Measurements from ENCODE around the gene RAPGEF4.

The RAPGEF4 gene

DNA sequence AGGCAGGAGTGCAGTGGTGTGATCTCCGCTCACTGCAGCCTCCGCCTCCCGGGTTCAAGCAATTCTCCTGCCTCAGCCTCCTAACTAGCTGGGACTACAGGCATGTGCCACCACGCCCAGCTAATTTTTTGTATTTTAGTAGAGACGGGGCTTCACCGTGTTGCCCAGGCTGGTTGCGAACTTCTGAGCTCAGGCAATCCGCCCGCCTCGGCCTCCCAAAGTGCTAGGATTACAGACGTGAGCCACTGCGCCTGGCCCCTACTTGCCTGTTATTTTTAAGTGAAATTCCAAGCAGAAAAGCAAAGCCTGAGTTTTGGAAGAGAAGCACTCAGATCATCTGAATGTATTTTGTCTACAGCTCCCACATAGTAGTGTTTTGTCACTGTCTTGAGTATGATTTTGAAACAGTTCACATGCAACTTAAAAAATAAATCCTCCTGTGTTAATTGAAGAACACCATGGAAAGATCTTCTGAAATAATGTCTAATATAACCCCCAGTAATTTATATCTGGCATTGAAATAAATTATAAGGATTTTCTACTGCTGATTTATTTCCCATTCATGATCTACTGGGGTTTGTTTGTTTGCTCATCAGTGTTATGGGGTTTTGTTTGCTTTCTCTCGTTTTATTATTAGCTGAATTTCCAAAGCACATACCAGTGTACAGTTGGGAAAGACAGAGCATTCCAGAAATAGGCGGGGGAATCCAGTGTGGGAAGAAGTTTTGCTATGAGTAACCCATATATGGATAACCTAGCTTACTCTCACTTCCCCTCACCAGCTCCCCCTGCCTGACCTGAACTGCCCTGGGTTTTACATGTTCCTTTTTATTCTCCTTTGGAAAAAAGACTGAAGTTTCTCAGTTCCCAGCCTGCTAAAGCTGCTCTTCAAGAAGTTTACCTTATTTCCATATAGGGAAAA is 259.9 kb downstream of the RAPGEF4 start:
- Mint-ChIP-seq H3K27ac (no peak overlapping the region), H3K36me3 (ENCODE audit: low read depth) (no peaks in the 10 kb centered on the region), H3K9me3 (no peaks in the 10 kb centered on the region), H3K4me3 (no peak overlapping the region), H3K27me3 (ENCODE audit: low read depth) (peaks cover 10% of the 10 kb centered on the region), H3K4me1 (ENCODE audit: low read depth) (no peaks in the 10 kb centered on the region)
- DNase-seq (ENCODE audit: low spot score): no peak

DNA sequence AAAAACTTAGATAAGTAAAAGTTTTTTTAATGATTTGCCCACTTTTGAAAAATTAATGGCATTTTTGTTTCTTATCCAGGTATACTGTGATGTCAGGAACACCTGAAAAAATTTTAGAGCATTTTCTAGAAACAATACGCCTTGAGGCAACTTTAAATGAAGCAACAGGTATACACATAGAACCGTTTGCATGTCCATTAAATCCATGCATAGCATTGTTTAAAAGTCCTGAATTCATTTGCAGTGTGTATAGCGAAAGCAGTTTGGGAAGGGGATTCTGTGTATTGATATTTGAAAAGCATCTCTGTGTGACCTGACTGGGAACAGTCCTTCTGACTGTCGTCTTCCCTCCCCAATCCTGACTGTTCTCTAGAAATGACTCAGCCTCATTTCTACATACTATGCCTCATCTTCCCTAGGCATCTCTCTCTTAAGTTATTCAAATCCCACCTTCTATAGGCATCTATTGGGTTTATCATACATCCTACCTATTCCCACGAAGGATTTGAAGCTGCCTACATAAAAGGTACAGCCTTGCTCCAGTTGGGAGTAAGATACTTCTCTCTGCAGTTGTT is 260.8 kb downstream of the RAPGEF4 start:
- H3K36me3 Mint-ChIP-seq (ENCODE audit: low read depth): no peaks in the 10 kb centered on the region
- no peak overlapping the region for H3K4me3 Mint-ChIP-seq
- peaks cover 10% of the 10 kb centered on the region for H3K27me3 Mint-ChIP-seq (ENCODE audit: low read depth)
- no peak for DNase-seq (ENCODE audit: low spot score)
- H3K9me3 Mint-ChIP-seq: no peaks in the 10 kb centered on the region
- H3K4me1 Mint-ChIP-seq (ENCODE audit: low read depth): no peaks in the 10 kb centered on the region
- H3K27ac Mint-ChIP-seq: no peak overlapping the region

DNA sequence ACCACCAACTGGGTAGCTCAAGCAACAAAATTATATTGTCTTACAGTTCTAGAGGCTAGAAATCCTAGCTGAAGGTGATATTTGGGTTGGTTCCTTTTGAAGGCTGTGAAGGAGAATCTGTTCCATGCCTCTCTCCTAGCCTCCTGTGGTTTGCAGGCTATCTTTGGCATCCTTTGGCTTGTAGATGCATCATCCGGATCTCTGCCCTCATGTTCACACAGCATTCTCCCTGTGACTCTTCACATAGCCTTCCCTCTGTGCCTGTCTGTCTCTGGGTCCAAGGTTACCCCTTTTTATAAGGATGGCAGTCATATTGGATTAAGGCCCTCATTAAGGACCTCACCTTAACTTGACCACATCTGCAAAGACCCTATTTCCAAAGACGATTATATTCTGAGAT is 261.4 kb downstream of the RAPGEF4 start:
- H3K36me3 Mint-ChIP-seq (ENCODE audit: low read depth): no peaks in the 10 kb centered on the region
- H3K9me3 Mint-ChIP-seq: no peaks in the 10 kb centered on the region
- H3K27me3 Mint-ChIP-seq (ENCODE audit: low read depth): peaks cover 10% of the 10 kb centered on the region
- H3K27ac Mint-ChIP-seq: no peak overlapping the region
- no peak overlapping the region for H3K4me3 Mint-ChIP-seq
- DNase-seq (ENCODE audit: low spot score): no peak
- H3K4me1 Mint-ChIP-seq (ENCODE audit: low read depth): no peaks in the 10 kb centered on the region

- Mint-ChIP-seq H3K27ac (no peak overlapping the region), H3K4me3 (no peak overlapping the region), H3K9me3 (no peaks in the 10 kb centered on the region), H3K4me1 (ENCODE audit: low read depth) (no peaks in the 10 kb centered on the region), H3K36me3 (ENCODE audit: low read depth) (no peaks in the 10 kb centered on the region), H3K27me3 (ENCODE audit: low read depth) (peaks cover 10% of the 10 kb centered on the region)
- no peak for DNase-seq (ENCODE audit: low spot score)
Observed at GRCh38 chr2:172998547-172999272, 263.1 kb downstream of the RAPGEF4 start.

DNA sequence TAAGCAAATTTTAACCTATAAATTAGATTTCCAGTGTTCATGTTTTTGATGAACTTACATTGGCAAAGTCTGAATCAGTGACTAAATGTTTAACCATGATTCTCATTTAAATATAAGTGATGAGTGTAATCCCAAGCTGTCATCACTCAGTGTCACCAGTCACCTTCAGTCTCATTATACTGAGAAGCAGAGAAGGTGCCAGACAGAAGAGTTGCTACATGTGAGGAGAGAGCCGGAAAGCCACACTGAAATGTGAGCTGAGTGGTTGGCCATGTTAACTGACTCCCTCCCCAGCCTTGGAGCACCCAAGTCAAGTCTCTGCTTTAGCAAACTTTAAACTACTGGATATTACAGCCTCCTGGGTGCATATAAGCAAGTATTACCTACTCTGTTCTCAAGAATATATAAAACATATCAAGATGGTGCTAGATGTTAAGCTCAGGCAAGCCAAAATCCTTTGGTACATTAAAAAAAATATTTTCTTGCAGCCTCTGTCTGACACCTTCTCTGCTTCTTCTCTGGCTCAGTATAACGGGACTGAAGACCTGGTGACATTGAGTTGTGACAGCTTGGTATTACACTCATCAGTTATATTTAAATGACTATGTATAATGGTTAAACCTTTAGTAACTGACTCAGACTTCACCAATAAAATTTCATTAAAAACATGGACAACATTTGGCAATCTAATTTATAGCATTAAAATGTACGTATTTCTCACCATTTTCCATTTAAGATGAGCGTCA is 264.2 kb downstream of the RAPGEF4 start:
- no peak for DNase-seq (ENCODE audit: low spot score)
- Mint-ChIP-seq H3K27ac (no peak overlapping the region), H3K9me3 (no peaks in the 10 kb centered on the region), H3K27me3 (ENCODE audit: low read depth) (peaks cover 10% of the 10 kb centered on the region), H3K4me1 (ENCODE audit: low read depth) (no peaks in the 10 kb centered on the region), H3K36me3 (ENCODE audit: low read depth) (no peaks in the 10 kb centered on the region), H3K4me3 (no peak overlapping the region)

DNA sequence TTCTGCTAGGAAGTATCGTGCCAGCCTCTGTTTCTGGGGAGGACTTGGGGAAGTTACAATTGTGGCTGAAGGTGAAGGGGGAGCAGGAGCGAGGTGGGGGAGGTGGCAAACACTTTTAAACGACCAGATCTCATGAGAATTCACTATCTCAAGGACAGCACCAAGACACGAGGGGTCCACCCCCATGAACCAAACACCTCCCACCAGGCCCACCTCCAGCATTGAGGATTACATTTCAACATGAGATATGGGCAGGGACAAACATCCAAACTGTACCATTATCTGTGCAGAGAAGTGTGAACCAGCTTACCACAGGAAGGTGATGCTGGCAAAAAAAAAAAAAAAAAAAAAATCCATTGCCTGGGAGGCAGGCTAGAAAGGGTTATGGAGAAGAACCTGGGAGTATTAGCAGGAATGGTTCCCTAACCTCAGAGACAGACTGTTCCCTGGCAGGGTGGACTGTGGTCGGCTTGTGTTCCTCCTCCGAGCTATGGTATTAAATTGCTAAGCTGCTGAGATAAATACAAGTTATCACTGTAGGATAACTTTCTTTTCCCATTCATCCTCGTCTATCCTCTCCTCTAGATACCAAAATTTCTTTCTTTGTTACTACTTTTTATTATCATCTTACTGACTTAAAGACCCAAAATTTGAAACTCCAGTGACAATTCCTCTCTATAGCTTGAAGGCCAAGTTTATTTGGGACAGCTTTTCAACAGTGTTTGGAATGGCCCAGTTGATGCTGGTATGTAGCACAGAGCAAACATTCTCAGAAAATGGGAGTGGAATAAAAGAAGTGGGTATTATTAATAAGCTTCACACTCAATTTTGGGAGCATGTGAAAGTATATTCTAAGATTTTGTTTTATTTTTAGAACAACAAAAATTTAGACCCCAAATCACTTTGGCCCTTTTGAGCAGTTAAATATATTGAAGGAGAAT is 266.3 kb downstream of the RAPGEF4 start:
- no peaks in the 10 kb centered on the region for H3K4me1 Mint-ChIP-seq (ENCODE audit: low read depth)
- peaks cover 12% of the 10 kb centered on the region for H3K27me3 Mint-ChIP-seq (ENCODE audit: low read depth)
- H3K4me3 Mint-ChIP-seq: no peak overlapping the region
- no peak overlapping the region for H3K27ac Mint-ChIP-seq
- no peaks in the 10 kb centered on the region for H3K36me3 Mint-ChIP-seq (ENCODE audit: low read depth)
- DNase-seq (ENCODE audit: low spot score): no peak
- no peaks in the 10 kb centered on the region for H3K9me3 Mint-ChIP-seq

GRCh38 chr2:173002751-173003541 is 267.3 kb downstream of the RAPGEF4 start:
- H3K27me3 Mint-ChIP-seq (ENCODE audit: low read depth): peaks cover 7% of the 10 kb centered on the region

DNA sequence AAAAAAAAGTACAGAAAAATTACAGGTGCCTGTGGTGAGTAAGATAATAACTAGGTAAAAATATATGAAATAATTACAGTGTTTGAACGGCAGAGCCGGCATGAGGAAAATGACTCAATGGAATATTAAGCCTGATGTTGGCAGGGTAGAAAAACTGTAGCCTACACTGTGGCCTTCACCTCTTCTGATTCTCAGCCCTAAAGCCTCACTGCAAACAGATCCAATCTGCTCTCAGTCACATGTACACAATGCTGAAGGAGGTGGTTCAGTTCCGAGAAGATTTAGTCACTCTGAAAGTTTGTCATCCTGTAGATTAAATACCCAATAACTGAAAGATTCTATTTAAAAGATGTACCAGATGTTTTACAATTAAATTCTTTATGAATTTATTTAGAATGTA is 273.1 kb downstream of the RAPGEF4 start:
- Mint-ChIP-seq H3K27ac (no peak overlapping the region), H3K4me3 (no peak overlapping the region), H3K4me1 (ENCODE audit: low read depth) (no peaks in the 10 kb centered on the region), H3K27me3 (ENCODE audit: low read depth) (peaks cover 8% of the 10 kb centered on the region), H3K36me3 (ENCODE audit: low read depth) (no peaks in the 10 kb centered on the region), H3K9me3 (no peaks in the 10 kb centered on the region)
- DNase-seq (ENCODE audit: low spot score): no peak

More at GRCh38 chr2:173002751-173003541, 267.3 kb downstream of the RAPGEF4 start:
- Mint-ChIP-seq H3K36me3 (ENCODE audit: low read depth) (no peaks in the 10 kb centered on the region), H3K4me3 (no peak overlapping the region), H3K27ac (no peak overlapping the region), H3K4me1 (ENCODE audit: low read depth) (no peaks in the 10 kb centered on the region), H3K9me3 (no peaks in the 10 kb centered on the region)
- no peak for DNase-seq (ENCODE audit: low spot score)

- Mint-ChIP-seq H3K36me3 (ENCODE audit: low read depth) (no peaks in the 10 kb centered on the region), H3K27ac (no peak overlapping the region), H3K4me1 (ENCODE audit: low read depth) (no peaks in the 10 kb centered on the region), H3K9me3 (no peaks in the 10 kb centered on the region), H3K4me3 (no peak overlapping the region), H3K27me3 (ENCODE audit: low read depth) (peaks cover 8% of the 10 kb centered on the region)
- DNase-seq (ENCODE audit: low spot score): no peak
Observed at GRCh38 chr2:173010233-173010632, 274.6 kb downstream of the RAPGEF4 start.

DNA sequence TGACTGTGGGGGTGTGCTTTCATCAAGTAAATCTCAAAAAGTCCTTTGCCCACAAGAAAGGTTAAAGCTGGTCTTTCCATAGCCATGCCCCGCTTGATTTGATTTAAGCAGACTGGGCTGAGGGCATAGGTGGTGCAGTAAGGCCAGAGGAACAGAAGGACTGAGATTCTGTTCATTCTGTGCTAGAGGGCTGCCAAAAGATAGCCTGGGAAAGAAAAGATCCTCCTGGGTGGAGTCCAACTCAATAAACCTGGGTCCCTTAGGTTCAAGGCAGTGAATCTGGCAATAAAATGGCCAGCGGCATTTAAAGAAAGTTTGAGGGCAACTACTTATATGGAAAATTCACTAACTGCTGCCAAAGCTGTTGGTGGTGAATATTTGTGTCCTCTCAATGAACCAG is 280.8 kb downstream of the RAPGEF4 start:
- no peak overlapping the region for H3K27ac Mint-ChIP-seq
- no peaks in the 10 kb centered on the region for H3K9me3 Mint-ChIP-seq
- H3K4me1 Mint-ChIP-seq (ENCODE audit: low read depth): no peaks in the 10 kb centered on the region
- no peak for DNase-seq (ENCODE audit: low spot score)
- no peaks in the 10 kb centered on the region for H3K36me3 Mint-ChIP-seq (ENCODE audit: low read depth)
- H3K4me3 Mint-ChIP-seq: no peak overlapping the region
- H3K27me3 Mint-ChIP-seq (ENCODE audit: low read depth): peaks cover 10% of the 10 kb centered on the region

- no peak for DNase-seq (ENCODE audit: low spot score)
- no peak overlapping the region for H3K4me3 Mint-ChIP-seq
- no peak overlapping the region for H3K27ac Mint-ChIP-seq
- no peaks in the 10 kb centered on the region for H3K36me3 Mint-ChIP-seq (ENCODE audit: low read depth)
- H3K27me3 Mint-ChIP-seq (ENCODE audit: low read depth): peaks cover 9% of the 10 kb centered on the region
- no peaks in the 10 kb centered on the region for H3K9me3 Mint-ChIP-seq
- H3K4me1 Mint-ChIP-seq (ENCODE audit: low read depth): no peaks in the 10 kb centered on the region
Observed at GRCh38 chr2:173017646-173018420, 282.2 kb downstream of the RAPGEF4 start.

DNA sequence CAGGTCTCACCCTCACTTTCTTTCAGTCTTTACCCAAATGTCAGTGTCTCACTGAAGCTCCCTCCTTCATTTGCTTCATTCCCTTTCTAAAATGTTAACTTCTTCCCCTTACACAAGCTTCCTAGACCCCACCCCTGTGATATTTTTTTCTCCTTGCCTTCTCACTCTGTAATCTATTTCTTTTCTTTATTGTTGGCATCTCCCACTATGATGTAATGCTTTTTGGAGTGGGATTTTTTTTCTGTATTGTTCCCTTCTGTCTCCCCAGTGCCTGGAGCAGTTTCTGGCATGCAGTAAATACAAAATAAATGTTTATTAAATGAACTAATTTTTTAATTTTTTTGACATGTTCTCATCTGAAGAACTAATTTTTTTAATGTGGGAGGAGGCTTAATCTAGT is 284.1 kb downstream of the RAPGEF4 start:
- no peak overlapping the region for H3K27ac Mint-ChIP-seq

More for the DNA sequence above, 284.1 kb downstream of the RAPGEF4 start:
- no peaks in the 10 kb centered on the region for H3K9me3 Mint-ChIP-seq
- peaks cover 6% of the 10 kb centered on the region for H3K27me3 Mint-ChIP-seq (ENCODE audit: low read depth)
- DNase-seq (ENCODE audit: low spot score): no peak
- H3K36me3 Mint-ChIP-seq (ENCODE audit: low read depth): no peaks in the 10 kb centered on the region
- H3K4me1 Mint-ChIP-seq (ENCODE audit: low read depth): no peaks in the 10 kb centered on the region
- no peak overlapping the region for H3K4me3 Mint-ChIP-seq

All from T-helper 2 cell treated with Interferon-gamma antibody and Interleukin-4, amounts not matched to agents 5 μg/mL and 100 μg/mL, for 36 hours (primary cell).